Neutrophil (primary cell): ENCODE results near the gene KLF13.

Source experiments
- H3K27ac ChIP-seq: fragments of 200-600 bp; sonication (generic); 2 replicates; pipeline ENCODE4 v1.5.1; 2016; ENCODE audit warnings: mild to moderate bottlenecking, moderate library complexity
- H3K27me3 ChIP-seq: fragments of 200-600 bp; sonication (generic); 2 replicates; pipeline ENCODE4 v1.6.0; 2016; ENCODE audit warnings: mild to moderate bottlenecking
- H3K36me3 ChIP-seq: fragments of 200-600 bp; sonication (generic); 2 replicates; pipeline ENCODE4 v1.5.1; 2017
- H3K4me1 ChIP-seq, 2 experiments: fragments of 200-600 bp in 1 of 2; sonication (generic) in 1 of 2; 1 replicate in 1 of 2; 2 replicates in 1 of 2; pipeline versions ENCODE4 v1.5.1 to v1.6.1; 2013 to 2016; ENCODE audit warnings: low read depth in 1 of 2, low read length in 1 of 2, mild to moderate bottlenecking in 1 of 2, moderate library complexity in 1 of 2; ENCODE audit not compliant: control insufficient read depth in 1 of 2, insufficient read depth in 1 of 2
- H3K4me3 ChIP-seq, 2 experiments: fragments of 200-600 bp in 1 of 2; sonication (generic) in 1 of 2; 1 replicate in 1 of 2; 2 replicates in 1 of 2; pipeline ENCODE4 v1.5.1; 2013 to 2016; ENCODE audit warnings: low read depth in 1 of 2, low read length in 1 of 2, mild to moderate bottlenecking in 1 of 2, moderate library complexity in 1 of 2
- H3K9me3 ChIP-seq: fragments of 200-600 bp; sonication (generic); 2 replicates; pipeline ENCODE4 v1.5.1; 2016
- CTCF ChIP-seq: fragments of 200-600 bp; sonication (generic); IDR thresholded peaks from 2 replicates; pipeline ENCODE4 v1.5.1; 2016; ENCODE audit warnings: antibody characterized with exemption

The KLF13 gene

GRCh38 chr15:31309893-31310606 lies 16.6 kb upstream of the KLF13 start:
- no peaks in the 10 kb centered on the region for H3K9me3 ChIP-seq
- no peak overlapping the region for H3K27ac ChIP-seq
- H3K4me3 ChIP-seq, result no peak overlapping the region
- H3K27me3 ChIP-seq, result no peaks in the 10 kb centered on the region
- TF ChIP-seq CTCF, result no peak
- no peaks in the 10 kb centered on the region for H3K36me3 ChIP-seq
- H3K4me1 ChIP-seq, result no peaks in the 10 kb centered on the region

- Histone ChIP-seq H3K4me1 (no peaks in the 10 kb centered on the region), H3K27me3 (no peaks in the 10 kb centered on the region)
- no peak for TF ChIP-seq CTCF
These were observed 14.7 kb upstream of the KLF13 start for GRCh38 chr15:31311735-31312619.

GRCh38 chr15:31313223-31313622 lies 13.4 kb upstream of the KLF13 start:
- Histone ChIP-seq H3K4me3 (no peak overlapping the region), H3K27ac (no peak overlapping the region)
- no peak for TF ChIP-seq CTCF

More at GRCh38 chr15:31311735-31312619, 14.7 kb upstream of the KLF13 start:
- Histone ChIP-seq H3K9me3 (no peaks in the 10 kb centered on the region), H3K4me3 (no peak overlapping the region), H3K27ac (no peak overlapping the region), H3K36me3 (no peaks in the 10 kb centered on the region)

GRCh38 chr15:31314380-31314779 lies 12.3 kb upstream of the KLF13 start:
- H3K27me3 ChIP-seq, result no peaks in the 10 kb centered on the region
- no peaks in the 10 kb centered on the region for H3K36me3 ChIP-seq
- H3K4me3 ChIP-seq, result no peak overlapping the region
- no peak for TF ChIP-seq CTCF
- H3K4me1 ChIP-seq, result peaks cover 9 to 10% of the 10 kb centered on the region in 2 experiments
- no peaks in the 10 kb centered on the region for H3K9me3 ChIP-seq
- H3K27ac ChIP-seq, result no peak overlapping the region

More at GRCh38 chr15:31313223-31313622, 13.4 kb upstream of the KLF13 start:
- no peaks in the 10 kb centered on the region for H3K27me3 ChIP-seq
- no peaks in the 10 kb centered on the region for H3K9me3 ChIP-seq
- no peaks in the 10 kb centered on the region for H3K36me3 ChIP-seq
- H3K4me1 ChIP-seq, result no peaks in the 10 kb centered on the region

GRCh38 chr15:31316135-31316795 lies 10.4 kb upstream of the KLF13 start:
- no peak for TF ChIP-seq CTCF
- Histone ChIP-seq H3K4me3 (no peak overlapping the region), H3K9me3 (no peaks in the 10 kb centered on the region), H3K36me3 (no peaks in the 10 kb centered on the region), H3K27me3 (no peaks in the 10 kb centered on the region), H3K4me1 (peaks cover 22 to 24% of the 10 kb centered on the region in 2 experiments), H3K27ac (no peak overlapping the region)
